ENCODE results near the gene MGMT. TPM values are rescaled to one million over a fixed set of nuclear protein-coding genes. Genes with fewer than 3 reads are reported as not detected.

The MGMT gene
- total and polyA plus RNA-seq, 9 of the 15 experiments (the other 6 are each of a cell fraction or from before 2014, with no cell fraction given): 0.03 to 0.29 (median 0.11) TPM; not detected in 4

- TF ChIP-seq, protein P1, sequence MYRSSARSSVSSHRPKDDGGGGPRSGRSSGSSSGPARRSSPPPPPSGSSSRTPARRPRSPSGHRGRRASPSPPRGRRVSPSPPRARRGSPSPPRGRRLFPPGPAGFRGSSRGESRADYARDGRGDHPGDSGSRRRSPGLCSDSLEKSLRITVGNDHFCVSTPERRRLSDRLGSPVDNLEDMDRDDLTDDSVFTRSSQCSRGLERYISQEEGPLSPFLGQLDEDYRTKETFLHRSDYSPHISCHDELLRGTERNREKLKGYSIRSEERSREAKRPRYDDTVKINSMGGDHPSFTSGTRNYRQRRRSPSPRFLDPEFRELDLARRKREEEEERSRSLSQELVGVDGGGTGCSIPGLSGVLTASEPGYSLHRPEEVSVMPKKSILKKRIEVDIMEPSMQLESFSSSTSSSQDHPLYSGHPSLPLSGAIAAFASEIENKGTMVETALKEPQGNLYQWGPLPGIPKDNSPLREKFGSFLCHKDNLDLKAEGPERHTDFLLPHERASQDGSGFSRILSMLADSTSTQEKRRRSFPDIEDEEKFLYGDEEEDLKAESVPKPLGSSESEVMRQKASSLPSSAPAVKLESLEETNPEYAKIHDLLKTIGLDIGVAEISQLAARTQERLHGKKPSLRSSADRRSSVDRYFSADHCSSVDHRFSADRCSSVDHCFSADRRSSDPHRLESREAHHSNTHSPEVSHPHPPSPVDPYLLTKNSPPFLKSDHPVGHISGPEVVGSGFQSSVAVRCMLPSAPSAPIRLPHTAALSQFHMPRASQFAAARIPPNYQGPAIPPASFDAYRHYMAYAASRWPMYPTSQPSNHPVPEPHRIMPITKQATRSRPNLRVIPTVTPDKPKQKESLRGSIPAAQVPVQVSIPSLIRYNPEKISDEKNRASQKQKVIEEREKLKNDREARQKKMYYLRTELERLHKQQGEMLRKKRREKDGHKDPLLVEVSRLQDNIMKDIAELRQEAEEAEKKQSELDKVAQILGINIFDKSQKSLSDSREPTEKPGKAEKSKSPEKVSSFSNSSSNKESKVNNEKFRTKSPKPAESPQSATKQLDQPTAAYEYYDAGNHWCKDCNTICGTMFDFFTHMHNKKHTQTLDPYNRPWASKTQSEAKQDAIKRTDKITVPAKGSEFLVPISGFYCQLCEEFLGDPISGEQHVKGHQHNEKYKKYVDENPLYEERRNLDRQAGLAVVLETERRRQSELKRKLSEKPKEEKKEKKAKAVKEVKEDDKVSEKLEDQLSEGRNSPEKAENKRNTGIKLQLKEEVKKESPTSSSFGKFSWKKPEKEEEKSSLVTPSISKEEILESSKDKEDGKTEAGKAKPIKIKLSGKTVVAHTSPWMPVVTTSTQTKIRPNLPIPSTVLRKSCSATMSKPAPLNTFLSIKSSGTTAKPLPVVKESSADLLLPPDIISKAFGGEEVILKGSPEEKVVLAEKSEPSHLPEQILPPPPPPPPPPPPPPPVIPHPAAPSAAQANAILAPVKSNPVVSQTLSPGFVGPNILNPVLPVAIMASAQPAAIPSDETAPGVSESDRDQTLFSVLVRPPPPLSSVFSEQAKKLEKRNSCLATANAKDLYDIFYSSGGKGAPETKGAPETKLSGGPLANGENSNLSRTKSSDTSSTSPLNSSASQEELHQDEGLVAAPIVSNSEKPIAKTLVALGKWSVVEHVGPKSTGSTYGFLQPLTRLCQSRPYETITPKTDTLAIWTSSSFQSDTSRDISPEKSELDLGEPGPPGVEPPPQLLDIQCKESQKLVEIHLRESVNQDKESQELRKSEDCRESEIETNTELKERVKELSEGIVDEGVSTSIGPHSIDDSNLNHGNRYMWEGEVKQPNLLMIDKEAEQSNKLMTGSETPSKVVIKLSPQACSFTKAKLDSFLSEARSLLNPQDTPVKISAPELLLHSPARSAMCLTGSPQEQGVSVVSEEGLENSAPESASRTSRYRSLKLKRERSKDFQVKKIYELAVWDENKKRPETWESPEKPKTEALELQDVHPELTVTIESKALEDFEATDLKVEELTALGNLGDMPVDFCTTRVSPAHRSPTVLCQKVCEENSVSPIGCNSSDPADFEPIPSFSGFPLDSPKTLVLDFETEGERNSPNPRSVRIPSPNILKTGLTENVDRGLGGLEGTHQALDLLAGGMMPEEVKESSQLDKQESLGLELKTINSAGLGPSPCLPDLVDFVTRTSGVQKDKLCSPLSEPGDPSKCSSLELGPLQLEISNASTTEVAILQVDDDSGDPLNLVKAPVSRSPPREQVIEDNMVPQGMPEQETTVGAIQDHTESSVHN (IDR thresholded peaks at IDR 0.05; ENCODE audit: borderline replicate concordance in 1 of 2, low read depth in 1 of 2): no peak
- no peak for TF ChIP-seq TFAM (CRISPR knock-in tag; conservative IDR thresholded peaks at IDR 0.05)
- TF ChIP-seq HMG20B (CRISPR knock-in tag; IDR thresholded peaks at IDR 0.05): no peak
Measured at GRCh38 chr10:129524936-129525335, 57.9 kb downstream of the MGMT start (continued).

All from K562 (cell line).